ENCODE results near the gene SYT17. TPM values are rescaled to one million over a fixed set of nuclear protein-coding genes. Genes with fewer than 3 reads are reported as not detected.

Gene SYT17
- total RNA-seq, 6 experiments from 2014 or later = not detected

- H3K36me3 Mint-ChIP-seq (ENCODE audit: low read depth) = no peaks in the 10 kb centered on the region
- H3K27ac Mint-ChIP-seq = no peak overlapping the region
- H3K4me3 Mint-ChIP-seq = no peak overlapping the region
- TF ChIP-seq CTCF (IDR thresholded peaks at IDR 0.05) = no peak
- no peak for DNase-seq
- H3K27me3 Mint-ChIP-seq (ENCODE audit: insufficient read depth) = peaks cover 7% of the 10 kb centered on the region; the same call in 1 of the 2 replicates
- H3K4me1 Mint-ChIP-seq (ENCODE audit: low read depth) = peaks cover 46% of the 10 kb centered on the region
- no peaks in the 10 kb centered on the region for H3K9me3 Mint-ChIP-seq
Observed at GRCh38 chr16:19140396-19140795, 27.6 kb upstream of the SYT17 start.

GRCh38 chr16:19142939-19143598 lies 25.0 kb upstream of the SYT17 start:
- no peaks in the 10 kb centered on the region for H3K36me3 Mint-ChIP-seq (ENCODE audit: low read depth)
- TF ChIP-seq CTCF (IDR thresholded peaks at IDR 0.05) = no peak
- H3K9me3 Mint-ChIP-seq = 0 out of 2 replicates have a peak, but pooled peaks cover under 1% of the 10 kb centered on the region
- DNase-seq = no peak
- H3K27ac Mint-ChIP-seq = no peak overlapping the region
- peaks cover 13% of the 10 kb centered on the region; the same call in 1 of the 2 replicates for H3K27me3 Mint-ChIP-seq (ENCODE audit: insufficient read depth)
- peaks cover 23% of the 10 kb centered on the region for H3K4me1 Mint-ChIP-seq (ENCODE audit: low read depth)
- no peak overlapping the region for H3K4me3 Mint-ChIP-seq

- Mint-ChIP-seq H3K27ac (no peak overlapping the region), H3K36me3 (ENCODE audit: low read depth) (no peaks in the 10 kb centered on the region), H3K4me1 (ENCODE audit: low read depth) (peaks cover 18% of the 10 kb centered on the region), H3K9me3 (0 out of 2 replicates have a peak, but pooled peaks cover 5% of the 10 kb centered on the region), H3K4me3 (no peak overlapping the region), H3K27me3 (ENCODE audit: insufficient read depth) (peaks cover 15% of the 10 kb centered on the region)
- no peak for DNase-seq
- no peak for TF ChIP-seq CTCF (IDR thresholded peaks at IDR 0.05)
Observed at GRCh38 chr16:19143599-19143956, 24.5 kb upstream of the SYT17 start.

- Mint-ChIP-seq H3K27me3 (ENCODE audit: insufficient read depth) (peaks cover 21% of the 10 kb centered on the region), H3K4me3 (no peak overlapping the region), H3K9me3 (0 out of 2 replicates have a peak, but pooled peaks cover 5% of the 10 kb centered on the region), H3K4me1 (ENCODE audit: low read depth) (peaks cover 8% of the 10 kb centered on the region; the same call in 1 of the 2 replicates), H3K27ac (no peak overlapping the region), H3K36me3 (ENCODE audit: low read depth) (no peaks in the 10 kb centered on the region)
- DNase-seq = no peak
- TF ChIP-seq CTCF (IDR thresholded peaks at IDR 0.05) = no peak
Observed at GRCh38 chr16:19145010-19145409, 23.0 kb upstream of the SYT17 start.

GRCh38 chr16:19147126-19147525 lies 20.9 kb upstream of the SYT17 start:
- Mint-ChIP-seq H3K4me3 (no peak overlapping the region), H3K36me3 (ENCODE audit: low read depth) (no peaks in the 10 kb centered on the region), H3K27me3 (ENCODE audit: insufficient read depth) (peaks cover 19% of the 10 kb centered on the region), H3K27ac (no peak overlapping the region), H3K4me1 (ENCODE audit: low read depth) (no peaks in the 10 kb centered on the region), H3K9me3 (0 out of 2 replicates have a peak, but pooled peaks cover 5% of the 10 kb centered on the region)
- TF ChIP-seq CTCF (IDR thresholded peaks at IDR 0.05) = no peak
- DNase-seq = no peak
